ENCODE measurements around the gene KLK1.

The KLK1 gene

DNA sequence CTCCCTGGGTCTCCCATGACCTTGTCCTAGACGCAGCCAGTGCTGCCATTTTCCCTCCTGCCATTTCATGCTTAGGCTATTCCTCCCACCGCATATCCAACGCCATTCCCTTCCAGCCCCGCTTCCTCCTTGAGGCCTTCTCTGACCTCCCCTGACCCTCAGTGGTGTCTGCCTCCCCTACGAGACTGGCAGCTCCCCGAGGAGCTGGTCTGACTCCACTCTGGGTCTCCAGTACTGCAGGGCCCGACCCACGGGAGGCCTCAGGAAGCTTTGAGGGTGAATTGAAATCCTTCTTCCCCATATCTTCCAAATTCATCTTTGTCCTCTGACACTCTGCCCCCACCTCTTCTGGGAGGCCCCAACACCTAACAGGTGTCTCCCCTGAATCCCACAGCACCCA, 9.1 kb upstream of the KLK1 start:
- DNase-seq (ENCODE audit: low read depth): no peak
- no peak overlapping the region for H3K4me3 ChIP-seq (replicated peaks; ENCODE audit: low read depth, low read length)
- no peak for TF ChIP-seq CTCF (IDR thresholded peaks at IDR 0.05; ENCODE audit: low read length, missing control alignments)

GRCh38 chr19:50831026-50831396, 7.4 kb upstream of the KLK1 start:
- no peak for DNase-seq (ENCODE audit: low read depth)
- H3K4me3 ChIP-seq (replicated peaks; ENCODE audit: low read depth, low read length): no peak overlapping the region
- no peak for TF ChIP-seq CTCF (IDR thresholded peaks at IDR 0.05; ENCODE audit: low read length, missing control alignments)

DNA sequence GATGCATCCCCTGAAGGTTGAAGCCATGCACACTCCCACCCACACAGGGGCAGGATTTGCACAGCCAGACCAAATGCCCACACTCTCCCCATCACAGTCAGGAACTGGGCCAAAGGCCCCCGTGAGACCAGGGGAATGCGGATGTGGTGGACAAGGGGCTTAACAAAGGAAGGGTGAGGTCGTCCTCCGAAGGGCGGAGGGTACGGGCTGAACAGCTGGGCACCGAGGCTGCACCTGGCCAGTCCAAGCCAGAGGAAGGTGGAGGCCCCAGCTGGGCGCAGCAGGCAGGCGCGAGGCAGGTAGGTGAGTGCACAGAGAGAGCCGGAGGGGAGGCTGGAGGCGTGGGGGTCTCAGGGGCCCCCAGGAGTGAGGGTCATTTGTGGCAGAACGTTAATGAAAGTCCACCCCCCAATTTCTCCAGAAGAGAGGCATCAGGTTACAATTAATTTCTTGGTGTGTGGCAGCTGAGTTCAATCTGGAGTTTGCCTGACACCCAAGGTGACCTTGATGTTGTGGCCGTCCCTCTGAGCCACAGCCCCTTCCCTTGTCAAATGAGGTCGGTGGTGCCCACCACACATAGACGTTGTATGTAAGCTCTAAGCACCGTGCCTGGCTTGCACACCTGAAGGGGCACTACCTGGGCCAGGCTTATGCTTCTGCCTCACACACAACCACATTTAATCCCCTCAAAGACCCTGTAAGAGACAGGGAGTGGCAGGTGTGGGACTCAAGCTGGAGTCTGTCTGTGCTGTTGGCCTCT, 6.9 kb upstream of the KLK1 start:
- no peak for TF ChIP-seq CTCF (IDR thresholded peaks at IDR 0.05; ENCODE audit: low read length, missing control alignments)
- no peak overlapping the region for H3K4me3 ChIP-seq (replicated peaks; ENCODE audit: low read depth, low read length)
- no peak for DNase-seq (ENCODE audit: low read depth)

DNA sequence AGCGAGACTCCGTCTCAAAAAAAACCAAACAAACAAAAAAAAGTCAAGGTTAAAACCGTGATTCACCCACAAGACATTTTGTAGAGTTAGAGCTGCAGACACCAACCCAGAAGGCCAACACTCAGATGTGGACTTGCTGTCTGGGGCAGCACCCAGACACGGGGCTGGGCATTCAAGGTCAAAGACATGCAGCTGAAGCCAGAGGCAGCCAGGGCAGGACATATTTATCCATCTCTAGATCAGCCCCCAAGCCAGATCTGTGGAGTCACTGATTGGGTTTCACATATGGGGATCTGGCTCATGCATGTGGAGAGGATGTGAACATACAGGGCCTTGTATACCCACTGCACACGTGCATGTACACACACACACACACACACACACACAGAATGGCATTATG, 6.2 kb upstream of the KLK1 start:
- DNase-seq (ENCODE audit: low read depth): no peak
- no peak for TF ChIP-seq CTCF (IDR thresholded peaks at IDR 0.05; ENCODE audit: low read length, missing control alignments)
- no peak overlapping the region for H3K4me3 ChIP-seq (replicated peaks; ENCODE audit: low read depth, low read length)

DNA sequence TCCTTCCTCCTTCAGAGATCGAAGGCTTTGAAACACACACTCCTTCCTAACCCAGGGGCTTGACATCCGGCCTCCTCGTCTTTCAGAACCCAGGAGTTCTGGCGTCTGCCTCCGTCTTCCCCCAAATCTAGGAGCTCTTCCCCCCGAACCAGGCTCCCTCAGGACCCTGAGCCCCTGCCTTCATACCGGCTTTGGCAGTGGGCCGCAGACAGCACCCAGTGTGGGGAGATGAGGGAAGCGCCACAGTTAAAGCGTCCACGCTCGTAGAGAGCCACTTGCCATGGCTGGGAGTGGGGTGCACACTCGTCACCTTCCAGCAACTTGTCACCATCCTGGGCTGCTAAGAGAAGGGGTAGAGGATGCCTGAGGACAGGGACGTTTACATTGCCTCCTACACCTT, 3.9 kb upstream of the KLK1 start:
- no peak overlapping the region for H3K4me3 ChIP-seq (replicated peaks; ENCODE audit: low read depth, low read length)
- no peak for DNase-seq (ENCODE audit: low read depth)
- no peak for TF ChIP-seq CTCF (IDR thresholded peaks at IDR 0.05; ENCODE audit: low read length, missing control alignments)

- no peak for TF ChIP-seq CTCF (IDR thresholded peaks at IDR 0.05; ENCODE audit: low read length, missing control alignments)
- no peak for DNase-seq (ENCODE audit: low read depth)
- H3K4me3 ChIP-seq (replicated peaks; ENCODE audit: low read depth, low read length): no peak overlapping the region
Observed at GRCh38 chr19:50826492-50827240, 3.1 kb upstream of the KLK1 start.

Data from fibroblast of pulmonary artery (primary cell).